H9 (cell line): Measurements from ENCODE around the gene DNASE1L3. TPM values are rescaled to one million over a fixed set of nuclear protein-coding genes. Genes with fewer than 3 reads are reported as not detected.

ENCODE experiments used
- DNase-seq: peaks from one replicate; pipeline ENCODE4 v3.0.0-alpha.2; 2017
- H2AFZ ChIP-seq: one replicate; pipeline ENCODE4 v1.6.1; 2013; ENCODE audit warnings: mild to moderate bottlenecking, low read length, control low read depth, moderate library complexity
- H2AK5ac ChIP-seq: 2 replicates; pipeline ENCODE4 v1.6.1; 2013; ENCODE audit warnings: low read length, control low read depth, mixed read lengths; ENCODE audit not compliant: insufficient read length
- H2BK120ac ChIP-seq: one replicate; pipeline ENCODE4 v1.6.1; 2013; ENCODE audit warnings: low read depth, mild to moderate bottlenecking, low read length, control low read depth, inconsistent platforms; ENCODE audit not compliant: poor library complexity, severe bottlenecking
- H2BK12ac ChIP-seq: 2 replicates; pipeline ENCODE4 v1.6.1; 2013; ENCODE audit warnings: low read length, control low read depth, mixed read lengths, low read depth; ENCODE audit not compliant: insufficient read length
- H2BK15ac ChIP-seq: 2 replicates; pipeline ENCODE4 v1.6.1; 2013; ENCODE audit warnings: low read depth, low read length, control low read depth
- H2BK20ac ChIP-seq: one replicate; pipeline ENCODE4 v1.6.1; 2013; ENCODE audit warnings: low read depth, mild to moderate bottlenecking, low read length, control low read depth, inconsistent platforms; ENCODE audit not compliant: poor library complexity, severe bottlenecking
- H2BK5ac ChIP-seq: 2 replicates; pipeline ENCODE4 v1.6.1; 2013; ENCODE audit warnings: low read length, control low read depth, mixed read lengths; ENCODE audit not compliant: insufficient read length
- H3K14ac ChIP-seq: 2 replicates; pipeline ENCODE4 v1.6.1; 2013; ENCODE audit warnings: low read length, control low read depth; ENCODE audit not compliant: insufficient read depth
- H3K18ac ChIP-seq: 2 replicates; pipeline ENCODE4 v1.6.1; 2013; ENCODE audit warnings: low read depth, mild to moderate bottlenecking, mixed read lengths, low read length, control low read depth; ENCODE audit not compliant: insufficient read length
- H3K23ac ChIP-seq: 2 replicates; pipeline ENCODE4 v1.6.1; 2013; ENCODE audit warnings: low read length, control low read depth, mixed read lengths, low read depth; ENCODE audit not compliant: insufficient read length
- H3K23me2 ChIP-seq: 2 replicates; pipeline ENCODE4 v1.6.1; 2013; ENCODE audit warnings: low read depth, mild to moderate bottlenecking, mixed read lengths, low read length, control low read depth; ENCODE audit not compliant: insufficient read length, poor library complexity, severe bottlenecking
- H3K27ac ChIP-seq: 2 replicates; pipeline ENCODE4 v1.5.1; 2013; ENCODE audit warnings: low read length, control low read depth, mixed read lengths, low read depth; ENCODE audit not compliant: insufficient read length
- H3K27me3 ChIP-seq: 2 replicates; pipeline ENCODE4 v1.6.1; 2013; ENCODE audit warnings: low read length, control low read depth, inconsistent platforms; ENCODE audit not compliant: insufficient read depth
- H3K4ac ChIP-seq: 2 replicates; pipeline ENCODE4 v1.6.1; 2013; ENCODE audit warnings: low read depth, mild to moderate bottlenecking, control low read depth, inconsistent platforms, low read length, moderate library complexity
- H3K4me1 ChIP-seq: 2 replicates; pipeline ENCODE4 v1.6.1; 2013; ENCODE audit warnings: low read length, control low read depth, inconsistent platforms; ENCODE audit not compliant: insufficient read depth
- H3K4me2 ChIP-seq: 2 replicates; pipeline ENCODE4 v1.6.1; 2013; ENCODE audit warnings: low read length, control low read depth, mixed read lengths; ENCODE audit not compliant: insufficient read length, insufficient read depth
- H3K56ac ChIP-seq: 2 replicates; pipeline ENCODE4 v1.6.1; 2013; ENCODE audit warnings: low read depth, mild to moderate bottlenecking, mixed read lengths, low read length, control low read depth; ENCODE audit not compliant: insufficient read length
- H3K79me1 ChIP-seq: 2 replicates; pipeline ENCODE4 v1.6.1; 2013; ENCODE audit warnings: low read depth, mild to moderate bottlenecking, moderate library complexity, low read length, control low read depth, inconsistent platforms; ENCODE audit not compliant: insufficient read depth, poor library complexity, severe bottlenecking
- H3K79me2 ChIP-seq: 2 replicates; pipeline ENCODE4 v1.6.1; 2013; ENCODE audit warnings: low read length, control low read depth, inconsistent platforms; ENCODE audit not compliant: insufficient read depth
- H3K9ac ChIP-seq: 2 replicates; pipeline ENCODE4 v1.6.1; 2013; ENCODE audit warnings: low read length, control low read depth, mixed read lengths; ENCODE audit not compliant: insufficient read length; ENCODE audit errors: extremely low read depth
- H3K9me3 ChIP-seq: one replicate; pipeline ENCODE4 v1.6.1; 2013; ENCODE audit warnings: low read depth, low read length, inconsistent platforms; ENCODE audit not compliant: control insufficient read depth
- H3T11ph ChIP-seq: one replicate; pipeline ENCODE4 v1.6.1; 2013; ENCODE audit warnings: mild to moderate bottlenecking, low read length, control low read depth, inconsistent platforms
- H4K20me1 ChIP-seq: one replicate; pipeline ENCODE4 v1.6.1; 2013; ENCODE audit not compliant: control insufficient read depth, insufficient read length, insufficient read depth
- H4K5ac ChIP-seq: 2 replicates; pipeline ENCODE4 v1.6.1; 2013; ENCODE audit warnings: low read depth, mild to moderate bottlenecking, mixed read lengths, low read length, control low read depth; ENCODE audit not compliant: insufficient read length
- H4K8ac ChIP-seq: replicated peaks from 2 replicates; pipeline ENCODE4 v1.6.1; 2013; ENCODE audit warnings: low read length, control low read depth, mixed read lengths, low read depth; ENCODE audit not compliant: insufficient read length
- H4K91ac ChIP-seq: 2 replicates; pipeline ENCODE4 v1.6.1; 2013; ENCODE audit warnings: low read depth, mild to moderate bottlenecking, moderate library complexity, mixed read lengths, low read length, control low read depth; ENCODE audit not compliant: insufficient read length
- H3K27ac Mint-ChIP-seq, 3 experiments: 2 replicates in 2 of 3; 3 replicates in 1 of 3; pipeline ENCODE4 v1.8.0; 2020 to 2021; ENCODE audit warnings: mixed read lengths in 3 of 3, mild to moderate bottlenecking in 1 of 3, moderate library complexity in 1 of 3
- H3K27me3 Mint-ChIP-seq: 2 replicates; pipeline ENCODE4 v1.8.0; 2021; ENCODE audit warnings: low read depth, mild to moderate bottlenecking, moderate library complexity, mixed read lengths
- H3K36me3 Mint-ChIP-seq, 3 experiments: 2 replicates in 2 of 3; 3 replicates in 1 of 3; pipeline ENCODE4 v1.8.0; 2020 to 2021; ENCODE audit warnings: low read depth in 3 of 3, mixed read lengths in 3 of 3; ENCODE audit not compliant: insufficient read depth in 1 of 3
- H3K4me1 Mint-ChIP-seq, 2 experiments: 2 replicates each; pipeline ENCODE4 v1.8.0; 2020; ENCODE audit warnings: mixed read lengths in 2 of 2
- H3K4me3 Mint-ChIP-seq, 2 experiments: 2 replicates in 1 of 2; 3 replicates in 1 of 2; pipeline ENCODE4 v1.8.0; 2020 to 2021; ENCODE audit warnings: mild to moderate bottlenecking in 2 of 2, mixed read lengths in 2 of 2, moderate library complexity in 1 of 2
- H3K9me3 Mint-ChIP-seq, 2 experiments: 2 replicates in 1 of 2; 3 replicates in 1 of 2; pipeline ENCODE4 v1.8.0; 2020; ENCODE audit warnings: mild to moderate bottlenecking in 2 of 2, mixed read lengths in 2 of 2, moderate library complexity in 1 of 2
- WGBS: extraction: QIAGEN DNeasy Blood & Tissue Kit; methylation state at CpG from one replicate; pipeline ENCODE4 v1.1.7; 2013; ENCODE audit warnings: missing lambda C conversion rate, low lambda C conversion rate, mixed read lengths; ENCODE audit not compliant: insufficient read length; ENCODE audit errors: extremely low coverage; 5-methylcytosine and 5-hydroxymethylcytosine counted together
- total RNA-seq: library from RNA; stranded (reverse); gene quantifications from 2 replicates; pipeline ENCODE4 v1.2.1, GENCODE V29; 2021
- TF ChIP-seq, protein P1 (sequence below): fragments of 200-600 bp; sonication (generic); conservative IDR thresholded peaks from 3 replicates; pipeline ENCODE4 v1.8.0; 2021; ENCODE audit warnings: antibody characterized with exemption, mild to moderate bottlenecking

The DNASE1L3 gene
- total RNA-seq, 1 experiment from 2014 or later = not detected

DNA sequence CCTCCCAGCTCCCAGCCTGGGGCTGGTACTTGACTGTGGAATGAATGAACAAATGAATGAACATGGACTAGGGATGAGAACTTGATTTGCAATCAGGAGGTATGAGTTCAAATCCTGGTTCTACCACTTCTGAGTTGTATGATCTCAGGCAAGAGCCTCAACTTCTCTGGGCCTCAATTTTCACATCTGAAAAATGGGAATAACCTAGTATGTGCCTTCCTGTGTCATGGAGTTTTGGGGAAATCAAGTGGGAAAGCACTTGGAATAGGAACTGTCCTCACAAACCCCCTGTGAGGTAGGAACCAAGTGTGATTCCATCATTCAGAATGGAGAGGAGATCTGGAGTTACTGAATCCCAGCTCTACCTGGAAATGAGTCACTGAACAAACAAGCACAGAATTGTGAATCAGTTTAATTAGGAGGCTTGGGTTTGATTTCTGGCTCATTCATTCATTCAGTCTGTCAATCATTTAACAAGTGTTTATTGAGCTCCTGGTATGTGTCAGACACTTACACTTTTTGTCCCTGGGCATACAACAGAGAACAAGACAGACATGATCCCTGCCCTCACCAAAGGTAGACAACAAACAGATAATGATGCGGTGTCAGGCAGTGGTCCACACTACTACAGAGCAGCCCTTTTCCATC is 29.7 kb downstream of the DNASE1L3 start:
- no peak overlapping the region for H2BK15ac ChIP-seq
- no peak overlapping the region for H3T11ph ChIP-seq
- WGBS = no CpG with 5 or more reads among the region's 1 CpG
- H3K4ac ChIP-seq = no peak overlapping the region
- no peak for DNase-seq
- no peak overlapping the region for H2BK120ac ChIP-seq
- H3K4me1 Mint-ChIP-seq = peaks cover 2 to 7% of the 10 kb centered on the region in 2 experiments; a peak in 3 of 4 replicates
- no peak overlapping the region for H3K18ac ChIP-seq
- H2AK5ac ChIP-seq = no peak overlapping the region
- H3K27ac Mint-ChIP-seq = no peak overlapping the region
- peaks cover 5% of the 10 kb centered on the region for H4K20me1 ChIP-seq
- H3K23ac ChIP-seq = no peak overlapping the region
- H2BK20ac ChIP-seq = no peak overlapping the region
- no peak overlapping the region for H2BK5ac ChIP-seq
- no peak overlapping the region for H3K56ac ChIP-seq
- TF ChIP-seq, protein P1, sequence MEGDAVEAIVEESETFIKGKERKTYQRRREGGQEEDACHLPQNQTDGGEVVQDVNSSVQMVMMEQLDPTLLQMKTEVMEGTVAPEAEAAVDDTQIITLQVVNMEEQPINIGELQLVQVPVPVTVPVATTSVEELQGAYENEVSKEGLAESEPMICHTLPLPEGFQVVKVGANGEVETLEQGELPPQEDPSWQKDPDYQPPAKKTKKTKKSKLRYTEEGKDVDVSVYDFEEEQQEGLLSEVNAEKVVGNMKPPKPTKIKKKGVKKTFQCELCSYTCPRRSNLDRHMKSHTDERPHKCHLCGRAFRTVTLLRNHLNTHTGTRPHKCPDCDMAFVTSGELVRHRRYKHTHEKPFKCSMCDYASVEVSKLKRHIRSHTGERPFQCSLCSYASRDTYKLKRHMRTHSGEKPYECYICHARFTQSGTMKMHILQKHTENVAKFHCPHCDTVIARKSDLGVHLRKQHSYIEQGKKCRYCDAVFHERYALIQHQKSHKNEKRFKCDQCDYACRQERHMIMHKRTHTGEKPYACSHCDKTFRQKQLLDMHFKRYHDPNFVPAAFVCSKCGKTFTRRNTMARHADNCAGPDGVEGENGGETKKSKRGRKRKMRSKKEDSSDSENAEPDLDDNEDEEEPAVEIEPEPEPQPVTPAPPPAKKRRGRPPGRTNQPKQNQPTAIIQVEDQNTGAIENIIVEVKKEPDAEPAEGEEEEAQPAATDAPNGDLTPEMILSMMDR = no peak
- H3K79me2 ChIP-seq = no peaks in the 10 kb centered on the region
- no peak overlapping the region for H3K4me3 Mint-ChIP-seq
- no peak overlapping the region for H2AFZ ChIP-seq
- no peak overlapping the region for H4K5ac ChIP-seq
- H3K27me3 Mint-ChIP-seq = peaks cover 23% of the 10 kb centered on the region
- H2BK12ac ChIP-seq = no peak overlapping the region
- H3K9me3 ChIP-seq = no peaks in the 10 kb centered on the region
- H3K4me1 ChIP-seq = no peaks in the 10 kb centered on the region
- no peak overlapping the region for H3K27ac ChIP-seq
- no peak overlapping the region for H3K14ac ChIP-seq
- no peak overlapping the region for H4K8ac ChIP-seq
- no peak overlapping the region for H3K4me2 ChIP-seq
- no peak overlapping the region for H4K91ac ChIP-seq
- H3K23me2 ChIP-seq = peaks cover 4% of the 10 kb centered on the region
- no peaks in the 10 kb centered on the region for H3K27me3 ChIP-seq
- no peaks in the 10 kb centered on the region for H3K79me1 ChIP-seq
- no peaks in the 10 kb centered on the region for H3K9me3 Mint-ChIP-seq
- H3K9ac ChIP-seq = no peak overlapping the region
- no peaks in the 10 kb centered on the region for H3K36me3 Mint-ChIP-seq
